IMR-90 (cell line): ENCODE data around the gene ECPAS. TPM values are rescaled to one million over a fixed set of nuclear protein-coding genes. Genes with fewer than 3 reads are reported as not detected.

ENCODE experiments used
- ATAC-seq: fragments of 200-7000 bp; cut with Tn5 transposase; 2 replicates; pipeline ENCODE4 v1.9.1; 2020; ENCODE audit warnings: low read depth, mild to moderate bottlenecking, moderate library complexity
- BruUV-seq: library from RNA; stranded (reverse); fragments of 400-500 nt; replicated peaks from 2 replicates; lab custom pipeline; 2021; lab: Mats Ljungman, UMichigan
- CTCF ChIA-PET: fragments of 300-600 bp; formaldehyde crosslinking; extraction: SDS; loops from one replicate; lab custom pipeline; 2021; ENCODE audit warnings: antibody characterized with exemption; lab: Yijun Ruan, JAX
- POLR2A ChIA-PET: fragments of 300-600 bp; sonication (Branson Sonifier 250); formaldehyde crosslinking; loops from one replicate; lab custom pipeline; 2022; ENCODE audit warnings: antibody characterized with exemption; ENCODE audit not compliant: unreplicated experiment; lab: Charles Lee
- DNase-seq: peaks from one replicate; pipeline ENCODE4 v3.0.0; 2013
- H2AFZ ChIP-seq: replicated peaks from 2 replicates; pipeline ENCODE3; 2013; ENCODE audit warnings: low read length, mild to moderate bottlenecking; ENCODE audit not compliant: poor library complexity
- H2AK5ac ChIP-seq: 2 replicates; pipeline ENCODE4 v1.6.1; 2013; ENCODE audit warnings: low read depth, low read length, inconsistent platforms
- H2AK9ac ChIP-seq: replicated peaks from 2 replicates; pipeline ENCODE3; 2013; ENCODE audit warnings: mild to moderate bottlenecking, low read depth, low read length, moderate library complexity; ENCODE audit not compliant: poor library complexity
- H2BK120ac ChIP-seq: 2 replicates; pipeline ENCODE4 v1.6.1; 2013; ENCODE audit warnings: low read depth, low read length, inconsistent platforms
- H2BK15ac ChIP-seq: 3 replicates; pipeline ENCODE4 v1.6.1; 2013; ENCODE audit warnings: low read depth, low read length, inconsistent platforms
- H2BK20ac ChIP-seq: 2 replicates; pipeline ENCODE4 v1.6.1; 2013; ENCODE audit warnings: low read depth, mild to moderate bottlenecking, inconsistent platforms, low read length, moderate library complexity
- H2BK5ac ChIP-seq: 2 replicates; pipeline ENCODE4 v1.6.1; 2013; ENCODE audit warnings: mild to moderate bottlenecking, low read depth, low read length, inconsistent platforms; ENCODE audit not compliant: poor library complexity, severe bottlenecking
- H3K14ac ChIP-seq: replicated peaks from 2 replicates; pipeline ENCODE4 v1.6.1; 2013; ENCODE audit warnings: low read depth, low read length, inconsistent platforms
- H3K18ac ChIP-seq: 2 replicates; pipeline ENCODE4 v1.6.1; 2013; ENCODE audit warnings: low read depth, low read length, control low read depth
- H3K23ac ChIP-seq: 2 replicates; pipeline ENCODE4 v1.6.1; 2013; ENCODE audit warnings: low read depth, low read length, inconsistent platforms
- H3K27ac ChIP-seq: 2 replicates; pipeline ENCODE4 v1.5.1; 2013; ENCODE audit warnings: mild to moderate bottlenecking, control low read depth, low read length; ENCODE audit not compliant: insufficient read depth
- H3K27me3 ChIP-seq: 2 replicates; pipeline ENCODE4 v1.6.1; 2013; ENCODE audit warnings: low read length; ENCODE audit not compliant: control insufficient read depth, insufficient read depth
- H3K36me3 ChIP-seq: 2 replicates; pipeline ENCODE4 v1.6.1; 2013; ENCODE audit warnings: low read length, mixed read lengths; ENCODE audit not compliant: control insufficient read depth, insufficient read depth
- H3K4ac ChIP-seq: 2 replicates; pipeline ENCODE4 v1.6.1; 2013; ENCODE audit warnings: low read depth, low read length, inconsistent platforms
- H3K4me1 ChIP-seq: 2 replicates; pipeline ENCODE4 v1.6.1; 2013; ENCODE audit warnings: low read length, mixed read lengths; ENCODE audit not compliant: control insufficient read depth, insufficient read depth
- H3K4me2 ChIP-seq: 2 replicates; pipeline ENCODE4 v1.6.1; 2013; ENCODE audit warnings: low read depth, mild to moderate bottlenecking, control low read depth, low read length, moderate library complexity
- H3K4me3 ChIP-seq: 2 replicates; pipeline ENCODE4 v1.5.1; 2013; ENCODE audit warnings: low read depth, mild to moderate bottlenecking, control low read depth, low read length, moderate library complexity; ENCODE audit not compliant: insufficient read depth
- H3K56ac ChIP-seq: 2 replicates; pipeline ENCODE4 v1.6.1; 2013; ENCODE audit warnings: low read length, inconsistent platforms; ENCODE audit not compliant: insufficient read depth; ENCODE audit errors: extremely low read depth
- H3K79me1 ChIP-seq, 2 experiments: 2 replicates each; pipeline ENCODE4 v1.6.1; 2013; ENCODE audit warnings: low read length in 2 of 2, inconsistent platforms in 1 of 2, low read depth in 1 of 2
- H3K9ac ChIP-seq: 2 replicates; pipeline ENCODE4 v1.6.1; 2013; ENCODE audit warnings: low read depth, low read length, control low read depth
- H3K9me1 ChIP-seq: 2 replicates; pipeline ENCODE4 v1.6.1; 2013; ENCODE audit warnings: low read length, inconsistent platforms; ENCODE audit not compliant: insufficient read depth
- H3K9me3 ChIP-seq: 2 replicates; pipeline ENCODE4 v1.6.1; 2013; ENCODE audit warnings: low read length; ENCODE audit not compliant: control insufficient read depth, insufficient read depth
- H4K20me1 ChIP-seq: 2 replicates; pipeline ENCODE4 v1.6.1; 2013; ENCODE audit warnings: low read length, inconsistent platforms; ENCODE audit not compliant: insufficient read depth
- H4K5ac ChIP-seq: 2 replicates; pipeline ENCODE4 v1.6.1; 2013; ENCODE audit warnings: mild to moderate bottlenecking, low read depth, low read length, control low read depth
- H4K8ac ChIP-seq, 2 experiments: 2 replicates each; pipeline ENCODE4 v1.6.1; 2013; ENCODE audit warnings: low read depth in 2 of 2, low read length in 2 of 2, control low read depth in 1 of 2, inconsistent platforms in 1 of 2
- H4K91ac ChIP-seq: 2 replicates; pipeline ENCODE4 v1.6.1; 2013; ENCODE audit warnings: low read depth, low read length, inconsistent platforms; ENCODE audit not compliant: insufficient read depth
- BHLHE40 ChIP-seq: fragments of 150-350 bp; IDR thresholded peaks from 2 replicates; pipeline ENCODE4 v1.6.1; 2016; ENCODE audit warnings: mild to moderate bottlenecking, low read depth, low read length
- CHD1 ChIP-seq: IDR thresholded peaks from 2 replicates; pipeline ENCODE4 v1.6.1; 2012; ENCODE audit warnings: low read depth, low read length, improper control_type of control experiment
- CTCF ChIP-seq: conservative IDR thresholded peaks from 2 replicates; pipeline ENCODE4 v1.5.1; 2012; ENCODE audit warnings: mild to moderate bottlenecking, low read depth, low read length, improper control_type of control experiment
- ELK1 ChIP-seq: fragments of 150-350 bp; IDR thresholded peaks from 2 replicates; pipeline ENCODE4 v1.6.1; 2016; ENCODE audit warnings: low read depth, mild to moderate bottlenecking, low read length, moderate library complexity, borderline replicate concordance
- FOS ChIP-seq: fragments of 150-350 bp; IDR thresholded peaks from 2 replicates; pipeline ENCODE4 v1.6.1; 2016; ENCODE audit warnings: low read depth, low read length
- MAZ ChIP-seq: IDR thresholded peaks from 2 replicates; pipeline ENCODE4 v1.6.1; 2012; ENCODE audit warnings: low read depth, mild to moderate bottlenecking, low read length, improper control_type of control experiment, moderate library complexity, borderline replicate concordance
- NFE2L2 ChIP-seq: fragments of 150-350 bp; IDR thresholded peaks from 2 replicates; pipeline ENCODE4 v1.6.1; 2016; ENCODE audit warnings: low read depth, mild to moderate bottlenecking, low read length
- POLR2A ChIP-seq: IDR thresholded peaks from 2 replicates; pipeline ENCODE4 v1.6.1; 2012; ENCODE audit warnings: mild to moderate bottlenecking, low read depth, low read length
- RAD21 ChIP-seq: IDR thresholded peaks from 2 replicates; pipeline ENCODE4 v1.6.1; 2012; ENCODE audit warnings: low read length, improper control_type of control experiment
- RFX5 ChIP-seq: IDR thresholded peaks from 2 replicates; pipeline ENCODE4 v1.8.0; 2012; ENCODE audit warnings: low read depth, mild to moderate bottlenecking, low read length, moderate library complexity
- SMC3 ChIP-seq: fragments of 150-350 bp; IDR thresholded peaks from 2 replicates; pipeline ENCODE4 v1.6.1; 2016; ENCODE audit warnings: low read depth, mild to moderate bottlenecking, antibody characterized with exemption, low read length, moderate library complexity
- USF2 ChIP-seq: fragments of 150-350 bp; IDR thresholded peaks from 2 replicates; pipeline ENCODE4 v1.6.1; 2017; ENCODE audit warnings: mild to moderate bottlenecking, antibody characterized with exemption, low read length, low read depth
- WGBS, 2 experiments: methylation state at CpG; one replicate each; pipeline versions ENCODE4 v1.1.5 to v1.1.7; 2013; ENCODE audit warnings: missing lambda C conversion rate in 2 of 2; ENCODE audit not compliant: insufficient read length in 1 of 2; ENCODE audit errors: extremely low coverage in 2 of 2; 5-methylcytosine and 5-hydroxymethylcytosine counted together
- dilution Hi-C: fragments of 300-500 bp; cut with HindIII; formaldehyde crosslinking; loops from one replicate; pipeline ENCODE4 v1.14.3; 2018; ENCODE audit warnings: low sequenced_read_pairs; ENCODE audit not compliant: unreplicated experiment
- in situ Hi-C: fragments of 300-500 bp; cut with MboI; formaldehyde crosslinking; loops from 3 replicates; pipeline ENCODE4 v1.14.3; 2019; ENCODE audit warnings: low sequenced_read_pairs, inconsistent platforms, mixed read lengths
- intact Hi-C: fragments of 100-400 bp; cut with micrococcal nuclease; formaldehyde crosslinking; loops from 2 replicates; pipeline ENCODE4 v1.10.0; 2022
- polyA plus RNA-seq, 3 experiments: library from polyadenylated mRNA; depleted of rRNA; stranded (reverse); fragments of >200 nt; gene quantifications; 2 replicates each; pipeline ENCODE4 v1.2.3, GENCODE V29; 2012; ENCODE audit warnings: low replicate concordance in 1 of 3
- total RNA-seq: library from RNA; depleted of rRNA; stranded (reverse); fragments of >200 nt; gene quantifications from 2 replicates; pipeline ENCODE4 v1.2.3, GENCODE V29; 2012

The ECPAS gene
- total and polyA plus RNA-seq, 2 of the 4 experiments (the other 2 are of a cell fraction) = 20.1 to 54.8 TPM

- H2AFZ ChIP-seq = no peak overlapping the region
These were observed 123.3 kb downstream of the ECPAS start for GRCh38 chr9:111360881-111361280.

More at GRCh38 chr9:111360881-111361280, 123.3 kb downstream of the ECPAS start:
- Histone ChIP-seq H3K27ac (no peak overlapping the region), H3K4me2 (no peak overlapping the region), H2BK120ac (no peak overlapping the region), H2BK15ac (no peak overlapping the region), H3K56ac (no peak overlapping the region), H3K23ac (no peak overlapping the region), H3K9ac (no peak overlapping the region), H3K79me1 (peaks cover 0 to 3% of the 10 kb centered on the region in 2 experiments; a peak in 1 of 4 replicates), H2BK20ac (no peak overlapping the region), H2AK5ac (no peak overlapping the region), H4K8ac (no peak overlapping the region), H4K20me1 (no peaks in the 10 kb centered on the region), H3K14ac (no peak overlapping the region), H3K9me1 (no peaks in the 10 kb centered on the region), H3K4me1 (peaks cover 3% of the 10 kb centered on the region; the same call in 1 of the 2 replicates), H4K5ac (no peak overlapping the region), H3K9me3 (no peaks in the 10 kb centered on the region), H3K4ac (no peak overlapping the region), H2BK5ac (no peak overlapping the region), H3K4me3 (no peak overlapping the region), H3K36me3 (peaks cover 12% of the 10 kb centered on the region), H4K91ac (no peak overlapping the region), H3K18ac (no peak overlapping the region), H3K27me3 (no peaks in the 10 kb centered on the region), H2AK9ac (no peak overlapping the region)
- no CpG with 5 or more reads among the region's 2 CpGs for WGBS, 2 experiments
- intact Hi-C loops (no loop called here), dilution Hi-C loops (no loop called here), in situ Hi-C loops (no loop called here)
- ChIA-PET POLR2A (no interaction called here), CTCF (interaction anchor here (0.5 kb wide), 1 partner anchor 125 kb away, joined by 3 read pairs; no protein-coding TSS in a partner anchor)
- BruUV-seq = no TSS peak
- ATAC-seq (no peak), DNase-seq (no peak)
- TF ChIP-seq SMC3 (no peak), MAZ (no peak), BHLHE40 (no peak), RAD21 (no peak), ELK1 (no peak), NFE2L2 (no peak), CHD1 (no peak), USF2 (no peak), POLR2A (no peak), CTCF (no peak), RFX5 (no peak), FOS (no peak)
